ENCODE results near the gene TMEM272.

DNA sequence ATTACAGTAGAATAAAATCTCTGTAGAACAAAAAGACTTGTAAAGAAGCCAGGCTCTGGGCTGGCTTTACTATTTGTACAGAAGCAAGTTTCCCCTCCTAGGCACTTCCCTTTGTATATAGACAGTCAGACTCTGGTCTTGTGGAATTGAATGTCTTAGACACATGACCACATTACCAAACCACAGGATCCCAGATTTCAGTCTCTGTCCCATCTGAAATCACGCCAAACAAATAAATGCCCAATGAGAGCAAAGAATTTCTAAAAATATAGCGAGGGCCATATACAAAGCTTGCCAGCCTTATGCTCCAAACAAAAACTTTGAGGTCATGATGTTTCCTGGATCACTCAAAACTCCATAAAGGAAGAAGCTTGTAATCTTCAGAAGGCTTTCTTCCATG lies 40.7 kb upstream of the TMEM272 start:
- TF ChIP-seq, protein P1, sequence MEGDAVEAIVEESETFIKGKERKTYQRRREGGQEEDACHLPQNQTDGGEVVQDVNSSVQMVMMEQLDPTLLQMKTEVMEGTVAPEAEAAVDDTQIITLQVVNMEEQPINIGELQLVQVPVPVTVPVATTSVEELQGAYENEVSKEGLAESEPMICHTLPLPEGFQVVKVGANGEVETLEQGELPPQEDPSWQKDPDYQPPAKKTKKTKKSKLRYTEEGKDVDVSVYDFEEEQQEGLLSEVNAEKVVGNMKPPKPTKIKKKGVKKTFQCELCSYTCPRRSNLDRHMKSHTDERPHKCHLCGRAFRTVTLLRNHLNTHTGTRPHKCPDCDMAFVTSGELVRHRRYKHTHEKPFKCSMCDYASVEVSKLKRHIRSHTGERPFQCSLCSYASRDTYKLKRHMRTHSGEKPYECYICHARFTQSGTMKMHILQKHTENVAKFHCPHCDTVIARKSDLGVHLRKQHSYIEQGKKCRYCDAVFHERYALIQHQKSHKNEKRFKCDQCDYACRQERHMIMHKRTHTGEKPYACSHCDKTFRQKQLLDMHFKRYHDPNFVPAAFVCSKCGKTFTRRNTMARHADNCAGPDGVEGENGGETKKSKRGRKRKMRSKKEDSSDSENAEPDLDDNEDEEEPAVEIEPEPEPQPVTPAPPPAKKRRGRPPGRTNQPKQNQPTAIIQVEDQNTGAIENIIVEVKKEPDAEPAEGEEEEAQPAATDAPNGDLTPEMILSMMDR (IDR thresholded peaks at IDR 0.05; ENCODE audit: insufficient read depth, low read length, poor library complexity, severe bottlenecking): no peak
- TF ChIP-seq EZH2phosphoT487 (conservative IDR thresholded peaks at IDR 0.05; ENCODE audit: low read length): no peak
